ENCODE data around the gene HRH2. TPM values are rescaled to one million over a fixed set of nuclear protein-coding genes. Genes with fewer than 3 reads are reported as not detected.

Gene HRH2
- total and polyA plus RNA-seq, 4 donors: 1.8 to 36.1 (median 9.9) TPM

DNA sequence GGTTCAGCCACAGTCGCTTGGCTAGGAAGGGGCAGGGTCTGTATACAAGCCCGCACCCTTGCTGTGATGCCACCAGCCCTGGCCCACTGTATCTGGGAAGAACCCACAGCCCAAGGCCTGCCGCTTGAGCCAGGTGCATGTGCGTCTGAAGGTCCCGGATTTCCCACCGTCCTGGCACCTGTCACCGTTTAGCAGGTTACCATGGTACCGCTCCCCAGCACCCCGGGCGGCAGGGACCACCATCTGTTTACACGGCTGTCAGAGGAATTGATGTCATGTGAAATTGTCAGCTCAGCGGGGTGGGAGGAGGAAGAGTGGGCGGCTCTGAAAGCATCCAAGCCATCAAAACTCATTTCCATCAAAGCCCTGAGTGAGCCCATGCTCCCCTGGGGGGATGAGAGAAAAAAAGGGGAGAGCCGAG, 92.7 kb downstream of the HRH2 start:
- DNase-seq (no peak), ATAC-seq (ENCODE audit: insufficient read depth, low FRiP score) (no peak)
- H3K27me3 ChIP-seq (ENCODE audit: control insufficient read depth in 3 of 3, insufficient read depth in 3 of 3, low read length in 2 of 3): peaks cover 0 to 22% (median 7%) of the 10 kb centered on the region in 3 donors
- no peak overlapping the region for H3K9ac ChIP-seq (ENCODE audit: insufficient read depth in 1 of 2, low read length in 2 of 2)
- H3K36me3 ChIP-seq (ENCODE audit: control insufficient read depth in 4 of 4, insufficient read depth in 4 of 4, low read length in 4 of 4): no peaks in the 10 kb centered on the region
- H3K4me1 ChIP-seq (ENCODE audit: control insufficient read depth in 5 of 5, insufficient read depth in 5 of 5, low read length in 5 of 5): no peaks in the 10 kb centered on the region
- 25 to 31% methylated on average over 14 of the region's 14 CpGs for WGBS, 2 donors
- TF ChIP-seq CTCF (IDR thresholded peaks at IDR 0.05; ENCODE audit: control extremely low read depth, extremely low read depth): no peak
- no peak overlapping the region for H3K4me3 ChIP-seq
- no peak overlapping the region for H3K27ac ChIP-seq (ENCODE audit: low read depth in 1 of 2, low read length in 1 of 2)
- H3K9me3 ChIP-seq (ENCODE audit: control insufficient read depth in 4 of 4, insufficient read depth in 3 of 4, low read length in 3 of 4): peaks cover 0 to 7% (median 0%) of the 10 kb centered on the region in 4 donors

DNA sequence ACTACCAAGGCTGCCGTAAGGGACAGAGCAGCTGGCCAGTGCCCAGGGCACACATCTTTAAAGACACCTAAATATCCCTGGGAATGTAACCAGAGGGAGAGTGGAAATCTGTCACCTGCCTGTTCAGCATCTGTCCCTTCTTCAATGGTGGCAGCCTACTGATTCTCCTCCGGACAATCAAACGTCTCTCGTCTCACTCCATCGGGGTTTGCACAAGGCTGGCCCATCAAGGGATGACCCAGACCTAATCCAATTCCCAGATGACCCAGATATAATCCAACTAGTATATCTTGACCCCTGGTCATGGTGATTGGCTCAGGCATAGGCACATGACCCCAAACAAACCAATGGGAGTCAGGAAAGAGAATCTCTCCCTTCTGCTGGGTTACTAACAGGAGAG, 93.5 kb downstream of the HRH2 start:
- H3K27ac ChIP-seq (ENCODE audit: low read depth in 1 of 2, low read length in 1 of 2): no peak overlapping the region
- no peak overlapping the region for H3K4me3 ChIP-seq
- H3K4me1 ChIP-seq (ENCODE audit: control insufficient read depth in 5 of 5, insufficient read depth in 5 of 5, low read length in 5 of 5): no peaks in the 10 kb centered on the region
- 84 to 92% methylated on average over 5 of the region's 5 CpGs for WGBS, 2 donors
- ATAC-seq (ENCODE audit: insufficient read depth, low FRiP score): no peak
- no peak for TF ChIP-seq CTCF (IDR thresholded peaks at IDR 0.05; ENCODE audit: control extremely low read depth, extremely low read depth)
- peaks cover 0 to 7% (median 0%) of the 10 kb centered on the region in 4 donors for H3K9me3 ChIP-seq (ENCODE audit: control insufficient read depth in 4 of 4, insufficient read depth in 3 of 4, low read length in 3 of 4)
- DNase-seq: no peak
- no peak overlapping the region for H3K9ac ChIP-seq (ENCODE audit: insufficient read depth in 1 of 2, low read length in 2 of 2)
- H3K36me3 ChIP-seq (ENCODE audit: control insufficient read depth in 4 of 4, insufficient read depth in 4 of 4, low read length in 4 of 4): no peaks in the 10 kb centered on the region
- peaks cover 0 to 22% (median 10%) of the 10 kb centered on the region in 3 donors for H3K27me3 ChIP-seq (ENCODE audit: control insufficient read depth in 3 of 3, insufficient read depth in 3 of 3, low read length in 2 of 3)

DNA sequence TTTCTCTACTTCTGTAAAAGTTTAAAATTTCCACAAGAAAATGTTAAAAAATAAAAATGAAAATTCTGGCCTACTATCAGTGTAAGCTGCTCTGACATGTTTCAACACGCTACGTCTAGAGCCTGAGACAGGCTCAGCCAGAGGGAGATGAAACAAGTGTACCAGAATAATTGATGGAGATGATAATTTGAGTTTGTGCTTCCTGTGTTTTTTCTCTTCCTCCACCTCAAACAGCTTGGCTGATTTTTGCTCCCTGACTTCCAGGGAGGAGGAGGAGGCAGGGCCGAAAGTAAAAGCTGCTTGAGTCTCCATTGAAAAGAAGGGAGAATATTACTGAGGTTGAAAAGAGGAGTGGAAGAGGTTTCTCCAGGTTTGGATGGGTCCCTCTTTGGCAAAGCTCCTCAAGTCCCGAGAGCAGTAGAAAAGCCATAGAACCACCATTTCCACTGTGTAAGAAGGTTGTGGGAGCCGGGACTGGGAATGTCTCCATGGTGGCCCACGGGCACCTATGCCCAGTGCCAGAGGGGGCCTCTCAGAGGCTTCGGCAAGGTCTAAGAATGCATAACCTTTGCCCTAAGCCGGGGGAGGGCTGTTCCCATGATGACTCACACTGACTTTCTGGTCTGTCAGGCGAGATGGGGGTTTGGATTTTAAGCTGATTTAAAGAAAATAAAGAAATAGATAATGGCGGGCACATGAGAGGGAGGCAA, 95.1 kb downstream of the HRH2 start:
- Histone ChIP-seq H3K9me3 (ENCODE audit: control insufficient read depth in 4 of 4, insufficient read depth in 3 of 4, low read length in 3 of 4) (peaks cover 0 to 6% (median 0%) of the 10 kb centered on the region in 4 donors), H3K27me3 (ENCODE audit: control insufficient read depth in 3 of 3, insufficient read depth in 3 of 3, low read length in 2 of 3) (peaks cover 0 to 22% (median 10%) of the 10 kb centered on the region in 3 donors), H3K4me1 (ENCODE audit: control insufficient read depth in 5 of 5, insufficient read depth in 5 of 5, low read length in 5 of 5) (no peaks in the 10 kb centered on the region), H3K4me3 (no peak overlapping the region), H3K27ac (ENCODE audit: low read depth in 1 of 2, low read length in 1 of 2) (no peak overlapping the region), H3K36me3 (ENCODE audit: control insufficient read depth in 4 of 4, insufficient read depth in 4 of 4, low read length in 4 of 4) (no peaks in the 10 kb centered on the region), H3K9ac (ENCODE audit: insufficient read depth in 1 of 2, low read length in 2 of 2) (no peak overlapping the region)
- DNase-seq: no peak
- no peak for ATAC-seq (ENCODE audit: insufficient read depth, low FRiP score)
- WGBS, 2 donors: 65 to 72% methylated on average over 10 of the region's 10 CpGs
- TF ChIP-seq CTCF (IDR thresholded peaks at IDR 0.05; ENCODE audit: control extremely low read depth, extremely low read depth): no peak
